Activated naive CD8-positive, alpha-beta T cell treated with anti-CD3 and anti-CD28 coated beads, Interleukin-2, amount 50 U/mL, for 24 hours (primary cell): ENCODE data around the gene VSTM4.

Source experiments
- ATAC-seq: fragments of 150-1000 bp; cut with Tn5 transposase; one replicate; pipeline ENCODE4 v1.10.0; 2021
- DNase-seq: peaks from one replicate; pipeline ENCODE4 v3.0.0; 2021
- H3K27ac Mint-ChIP-seq: one replicate; pipeline ENCODE4 v1.8.0; 2021; ENCODE audit warnings: mild to moderate bottlenecking, mixed read lengths
- H3K27me3 Mint-ChIP-seq: one replicate; pipeline ENCODE4 v1.8.0; 2021; ENCODE audit warnings: mixed read lengths
- H3K36me3 Mint-ChIP-seq: one replicate; pipeline ENCODE4 v1.8.0; 2021; ENCODE audit warnings: low read depth, mixed read lengths
- H3K4me1 Mint-ChIP-seq: one replicate; pipeline ENCODE4 v1.8.0; 2021; ENCODE audit warnings: mixed read lengths
- H3K4me3 Mint-ChIP-seq: one replicate; pipeline ENCODE4 v1.8.0; 2021; ENCODE audit warnings: mild to moderate bottlenecking, moderate library complexity, mixed read lengths
- H3K9me3 Mint-ChIP-seq: one replicate; pipeline ENCODE4 v1.8.0; 2021; ENCODE audit warnings: mixed read lengths

VSTM4 gene

DNA sequence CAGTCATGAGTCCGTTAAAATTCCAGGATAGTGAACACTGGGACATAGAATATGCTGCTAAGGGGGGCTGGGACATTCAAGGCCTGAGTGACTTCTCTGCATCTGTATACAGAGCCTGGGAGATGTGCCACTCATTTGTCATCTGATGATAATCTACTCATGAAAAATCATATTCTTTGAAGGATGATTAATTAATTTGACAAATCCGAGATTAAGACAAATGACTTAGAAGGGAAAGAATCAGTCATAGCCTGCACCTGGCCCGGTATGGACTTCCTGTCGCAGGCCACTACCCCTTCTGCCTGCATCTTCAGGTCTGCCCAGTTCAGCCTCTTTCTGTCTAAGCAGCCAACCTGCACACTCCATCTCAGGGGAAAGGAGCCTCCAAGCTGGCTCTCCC is 37.3 kb upstream of the VSTM4 start:
- no peak overlapping the region for H3K27ac Mint-ChIP-seq
- DNase-seq: no peak
- no peaks in the 10 kb centered on the region for H3K36me3 Mint-ChIP-seq
- H3K4me3 Mint-ChIP-seq: no peak overlapping the region
- peaks cover 6% of the 10 kb centered on the region for H3K9me3 Mint-ChIP-seq
- ATAC-seq: no peak
- peaks cover 1% of the 10 kb centered on the region for H3K27me3 Mint-ChIP-seq
- H3K4me1 Mint-ChIP-seq: peaks cover 4% of the 10 kb centered on the region

DNA sequence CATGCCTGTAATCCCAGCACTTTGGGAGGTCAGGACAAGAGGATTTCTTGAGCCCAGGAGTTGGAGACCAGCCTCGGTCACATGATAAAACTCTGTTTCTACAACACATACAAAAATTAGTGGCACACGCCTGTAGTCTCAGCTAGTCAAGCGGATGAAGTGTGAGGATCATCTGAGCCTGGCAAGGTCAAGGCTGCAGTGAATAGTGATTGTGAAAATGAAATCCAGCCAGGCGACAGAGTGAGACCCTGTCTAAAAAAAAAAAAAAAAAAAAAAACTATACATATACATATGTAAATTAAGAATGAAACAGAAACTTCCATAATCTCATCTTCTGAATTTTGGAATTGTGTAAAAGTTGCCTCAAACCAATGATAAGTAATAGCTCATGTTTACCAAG is 36.7 kb upstream of the VSTM4 start:
- H3K27ac Mint-ChIP-seq: no peak overlapping the region
- peaks cover 2% of the 10 kb centered on the region for H3K4me1 Mint-ChIP-seq

DNA sequence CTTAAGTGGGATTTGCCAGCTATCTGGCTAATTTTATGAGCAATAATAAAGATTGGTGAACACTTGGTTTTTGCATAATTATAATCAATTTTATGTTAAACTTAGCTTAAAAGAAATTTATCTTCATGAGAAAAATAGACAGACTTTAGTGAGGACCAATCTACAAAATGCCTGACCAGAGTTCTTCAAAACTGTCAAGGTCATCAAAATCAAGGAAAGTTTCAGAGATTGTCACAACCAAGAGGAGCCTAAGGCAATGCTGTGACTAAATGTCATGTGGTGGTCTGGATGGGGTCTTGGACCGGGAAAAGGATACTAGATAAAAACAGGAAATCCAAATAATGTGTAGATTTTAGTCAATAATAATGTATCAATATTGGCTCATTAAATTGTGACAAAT is 36.2 kb upstream of the VSTM4 start:
- peaks cover 1% of the 10 kb centered on the region for H3K27me3 Mint-ChIP-seq
- no peak overlapping the region for H3K27ac Mint-ChIP-seq
- H3K4me1 Mint-ChIP-seq: no peaks in the 10 kb centered on the region
- ATAC-seq (no peak), DNase-seq (no peak)
- H3K36me3 Mint-ChIP-seq: no peaks in the 10 kb centered on the region
- H3K9me3 Mint-ChIP-seq: peaks cover 6% of the 10 kb centered on the region
- no peak overlapping the region for H3K4me3 Mint-ChIP-seq

More for the DNA sequence above, 36.7 kb upstream of the VSTM4 start:
- Mint-ChIP-seq H3K36me3 (no peaks in the 10 kb centered on the region), H3K9me3 (peaks cover 6% of the 10 kb centered on the region), H3K4me3 (no peak overlapping the region), H3K27me3 (peaks cover 1% of the 10 kb centered on the region)
- no peak for DNase-seq
- ATAC-seq: no peak

DNA sequence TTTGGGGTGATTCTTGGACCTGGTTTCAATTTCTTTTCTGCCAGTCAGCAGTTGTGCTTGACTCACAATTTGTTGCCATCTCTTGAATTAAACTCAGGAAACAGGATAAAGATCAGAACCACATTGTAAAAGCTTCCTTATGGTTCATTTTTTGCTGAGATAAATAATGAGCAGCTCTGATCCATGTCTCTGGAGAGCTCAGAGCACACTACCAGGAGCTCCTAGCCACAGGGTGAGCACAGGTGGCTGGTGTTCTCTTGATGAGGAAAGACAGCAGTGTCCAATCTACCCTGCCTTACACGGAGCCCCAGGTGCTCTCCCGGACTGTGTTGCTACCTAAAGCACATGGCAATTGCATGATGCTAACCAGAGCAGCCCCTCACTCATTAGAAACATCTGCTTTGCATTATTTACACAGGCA is 35.7 kb upstream of the VSTM4 start:
- H3K36me3 Mint-ChIP-seq: no peaks in the 10 kb centered on the region
- no peaks in the 10 kb centered on the region for H3K4me1 Mint-ChIP-seq
- H3K27me3 Mint-ChIP-seq: peaks cover 1% of the 10 kb centered on the region
- H3K9me3 Mint-ChIP-seq: peaks cover 6% of the 10 kb centered on the region
- DNase-seq: no peak
- ATAC-seq: no peak
- H3K4me3 Mint-ChIP-seq: no peak overlapping the region
- no peak overlapping the region for H3K27ac Mint-ChIP-seq

DNA sequence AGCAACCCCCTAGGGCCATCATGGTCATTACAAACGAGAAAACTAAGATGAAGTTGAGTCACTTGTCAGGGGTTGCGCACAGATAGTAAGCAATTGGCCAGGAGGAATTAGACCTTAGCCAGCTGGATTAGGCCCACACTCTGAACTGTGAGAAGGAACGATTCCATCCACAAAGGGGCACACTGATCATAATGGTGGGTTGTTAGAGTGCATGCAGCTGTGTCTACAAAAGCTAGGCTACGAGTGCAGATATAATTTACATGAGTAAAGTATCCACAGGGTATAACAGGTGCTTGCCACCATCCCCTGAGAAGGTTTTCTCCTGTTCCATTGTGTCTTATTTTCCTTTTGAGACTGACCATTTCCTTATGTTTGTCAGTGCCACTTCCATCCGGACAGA is 35.1 kb upstream of the VSTM4 start:
- Mint-ChIP-seq H3K27ac (no peak overlapping the region), H3K4me1 (no peaks in the 10 kb centered on the region), H3K36me3 (no peaks in the 10 kb centered on the region), H3K27me3 (peaks cover 1% of the 10 kb centered on the region), H3K9me3 (peaks cover 6% of the 10 kb centered on the region), H3K4me3 (no peak overlapping the region)
- ATAC-seq (no peak), DNase-seq (no peak)

DNA sequence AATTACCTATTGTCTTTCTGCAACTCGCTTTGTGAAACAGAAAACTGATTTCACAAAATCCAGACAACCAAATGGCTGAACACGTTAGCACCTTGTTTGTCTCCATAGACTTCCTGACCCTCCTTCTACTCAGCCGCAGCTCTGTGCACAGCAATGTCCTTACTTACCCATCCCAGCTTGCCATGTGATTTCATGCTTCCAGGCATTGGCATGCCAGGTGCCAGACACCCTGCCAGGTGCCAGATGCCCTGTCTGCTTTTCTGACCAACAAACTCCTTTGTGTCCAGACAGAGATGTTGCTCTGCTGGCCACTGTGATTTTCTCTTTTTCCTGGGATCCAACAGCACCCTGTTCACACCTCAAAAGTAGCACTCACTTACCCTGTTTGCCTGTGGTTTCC is 34.6 kb upstream of the VSTM4 start:
- H3K27me3 Mint-ChIP-seq: peaks cover 1% of the 10 kb centered on the region
- no peaks in the 10 kb centered on the region for H3K4me1 Mint-ChIP-seq
- H3K27ac Mint-ChIP-seq: no peak overlapping the region
- peaks cover 6% of the 10 kb centered on the region for H3K9me3 Mint-ChIP-seq
- no peaks in the 10 kb centered on the region for H3K36me3 Mint-ChIP-seq
- DNase-seq (no peak), ATAC-seq (no peak)
- H3K4me3 Mint-ChIP-seq: no peak overlapping the region

DNA sequence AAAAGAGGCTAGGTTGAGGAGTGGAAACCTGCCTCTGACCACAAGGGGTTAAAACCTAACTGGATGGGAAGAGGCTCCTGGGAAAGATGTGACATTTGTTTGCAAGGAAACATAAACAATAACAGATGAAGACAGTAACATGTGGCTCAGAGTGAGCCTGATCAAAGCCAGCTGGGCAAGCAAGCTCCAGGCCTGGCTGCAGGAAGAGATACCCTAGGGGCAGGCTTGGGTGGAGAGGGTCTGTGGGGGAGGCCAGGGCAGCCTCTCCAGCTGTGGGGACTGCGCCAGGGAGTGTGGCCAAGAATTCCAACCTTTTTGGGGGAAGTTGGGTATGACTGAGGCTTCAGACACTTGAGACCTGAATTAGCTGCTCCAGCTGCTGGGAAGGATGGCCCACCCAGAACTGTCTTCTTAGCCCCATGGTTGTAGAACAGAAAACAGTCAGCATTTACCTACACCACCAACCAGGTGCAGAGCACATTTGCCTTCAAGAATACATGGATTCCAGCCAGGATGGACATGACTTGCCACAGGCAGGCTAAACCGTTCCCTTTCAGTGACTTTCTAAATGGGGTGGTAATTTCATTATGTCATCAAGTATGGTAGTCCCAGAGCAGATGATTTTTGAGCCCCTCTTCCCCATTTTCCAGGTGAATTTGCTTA is 28.9 kb upstream of the VSTM4 start:
- peaks cover 6% of the 10 kb centered on the region for H3K27me3 Mint-ChIP-seq
- H3K9me3 Mint-ChIP-seq: peaks cover 6% of the 10 kb centered on the region
- no peaks in the 10 kb centered on the region for H3K36me3 Mint-ChIP-seq
- ATAC-seq: no peak
- H3K27ac Mint-ChIP-seq: no peak overlapping the region
- no peak for DNase-seq
- H3K4me1 Mint-ChIP-seq: no peaks in the 10 kb centered on the region
- no peak overlapping the region for H3K4me3 Mint-ChIP-seq

DNA sequence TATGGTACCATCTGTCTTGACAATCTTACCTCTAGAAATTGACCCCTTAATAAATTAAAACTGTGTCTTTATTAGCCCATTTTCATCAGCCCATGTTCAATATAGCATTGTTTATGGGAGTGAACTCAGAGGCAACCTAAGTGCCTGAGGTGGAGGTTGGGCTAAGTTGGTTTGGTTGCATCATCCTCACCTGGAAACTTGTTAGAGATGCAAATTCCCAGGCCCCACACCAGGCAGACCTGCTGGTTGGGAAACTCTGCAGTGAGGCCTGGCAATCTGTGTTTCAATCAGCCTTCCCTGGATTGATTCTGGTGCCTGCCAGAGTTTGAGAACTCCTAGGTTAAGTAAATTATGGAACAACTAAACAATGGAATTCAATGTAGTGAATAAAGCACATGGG is 27.9 kb upstream of the VSTM4 start:
- peaks cover 4% of the 10 kb centered on the region for H3K27me3 Mint-ChIP-seq
- no peak overlapping the region for H3K27ac Mint-ChIP-seq
- H3K4me1 Mint-ChIP-seq: no peaks in the 10 kb centered on the region
- H3K9me3 Mint-ChIP-seq: peaks cover 3% of the 10 kb centered on the region
- DNase-seq (no peak), ATAC-seq (no peak)
- no peak overlapping the region for H3K4me3 Mint-ChIP-seq
- no peaks in the 10 kb centered on the region for H3K36me3 Mint-ChIP-seq

DNA sequence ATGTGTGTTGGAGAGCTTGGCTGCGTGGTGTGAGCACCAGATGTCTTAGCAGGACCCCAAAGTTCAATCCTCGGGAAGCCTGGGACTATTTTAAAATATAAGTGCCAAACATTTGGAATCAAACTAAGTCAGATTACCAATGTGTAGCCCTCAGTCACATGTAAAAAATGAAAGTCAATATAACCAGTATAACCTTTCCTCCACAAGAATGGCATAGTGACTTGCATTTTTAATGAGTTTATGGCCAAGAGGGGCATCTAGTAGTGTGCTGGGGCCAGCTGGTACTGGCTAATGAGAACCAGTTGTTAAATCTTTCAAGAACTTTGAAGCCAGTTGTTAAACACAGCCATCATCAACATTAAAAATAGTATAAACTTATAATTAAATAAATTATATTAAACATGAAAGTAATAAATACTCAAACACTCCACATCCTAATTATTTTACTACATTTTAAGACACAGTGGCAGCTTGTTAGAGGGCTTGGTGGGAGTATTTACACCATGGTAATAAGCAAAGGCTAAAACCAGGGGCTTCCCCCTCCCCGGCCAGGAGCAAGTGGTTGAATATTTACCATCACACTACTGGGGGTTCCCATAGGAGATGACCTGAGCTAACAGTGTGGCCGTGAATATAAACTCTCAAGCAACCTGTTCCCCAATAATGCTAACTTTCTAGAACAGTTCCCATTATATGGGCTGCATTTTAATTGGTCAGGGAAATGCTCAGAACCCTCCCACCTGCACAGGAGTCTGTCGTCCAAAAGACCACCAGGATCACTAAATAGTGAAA is 26.4 kb upstream of the VSTM4 start:
- DNase-seq: no peak
- H3K27ac Mint-ChIP-seq: no peak overlapping the region
- no peaks in the 10 kb centered on the region for H3K36me3 Mint-ChIP-seq
- H3K4me3 Mint-ChIP-seq: no peak overlapping the region
- H3K4me1 Mint-ChIP-seq: no peaks in the 10 kb centered on the region
- H3K9me3 Mint-ChIP-seq: no peaks in the 10 kb centered on the region
- ATAC-seq: no peak
- H3K27me3 Mint-ChIP-seq: peaks cover 4% of the 10 kb centered on the region

DNA sequence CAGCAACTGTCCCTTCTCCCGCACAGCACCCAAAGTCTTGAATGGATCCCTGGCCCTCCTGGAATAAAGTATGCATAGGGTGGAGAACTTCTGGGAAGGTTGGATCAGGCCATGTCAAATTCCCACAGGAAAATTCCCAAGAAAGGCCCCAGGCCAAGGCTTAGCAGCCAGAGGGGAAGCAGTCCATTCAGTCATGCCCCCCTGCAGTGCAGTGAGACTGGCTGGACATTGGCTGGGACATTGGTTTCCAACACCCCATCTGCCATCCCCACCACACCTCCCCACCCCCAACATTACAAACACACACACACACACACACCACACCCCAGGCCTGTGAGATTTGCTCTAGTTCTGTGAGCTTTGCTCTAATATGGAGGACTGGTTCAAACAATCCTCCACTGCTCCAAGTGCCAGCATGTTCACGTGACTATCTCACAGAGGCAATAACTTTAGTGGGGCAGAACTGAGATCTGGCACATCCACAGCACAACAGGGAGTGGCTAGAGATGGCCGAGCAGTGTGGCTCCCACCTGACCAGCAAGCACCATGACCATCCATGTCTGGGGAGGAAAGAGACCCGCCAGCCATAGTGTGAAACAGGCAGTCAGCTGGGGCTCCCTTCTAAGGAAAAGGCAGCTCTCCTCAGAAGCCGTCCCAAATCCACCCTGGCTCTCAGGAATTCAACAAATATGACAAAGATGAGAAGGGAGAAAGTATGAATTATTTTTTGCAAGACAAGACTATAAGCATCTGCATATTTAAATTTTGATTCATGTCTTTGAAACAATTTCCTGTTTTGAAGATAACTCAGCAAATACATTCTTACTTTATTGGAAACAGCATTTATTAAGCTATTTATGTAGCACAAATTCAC is 25.2 kb upstream of the VSTM4 start:
- ATAC-seq: no peak
- Mint-ChIP-seq H3K4me3 (no peak overlapping the region), H3K4me1 (peaks cover 2% of the 10 kb centered on the region), H3K9me3 (no peaks in the 10 kb centered on the region), H3K36me3 (no peaks in the 10 kb centered on the region), H3K27me3 (peaks cover 7% of the 10 kb centered on the region), H3K27ac (no peak overlapping the region)
- no peak for DNase-seq

DNA sequence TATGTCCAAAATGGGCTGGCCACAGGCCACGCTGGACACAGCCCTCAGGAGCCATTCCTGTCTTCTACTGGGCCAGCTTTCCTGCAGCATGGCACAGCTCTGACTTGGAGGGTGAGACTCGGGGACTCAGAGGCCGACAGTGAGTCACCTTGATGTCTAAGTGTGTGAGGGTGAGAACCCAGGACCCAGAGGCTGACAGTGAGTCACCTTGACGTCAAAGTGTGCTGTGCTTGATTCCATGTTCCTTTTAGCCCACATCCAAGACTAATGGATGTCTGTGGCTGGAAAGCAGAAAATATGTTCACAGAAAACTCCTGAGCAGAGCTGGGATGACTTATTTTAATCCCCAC is 24.5 kb upstream of the VSTM4 start:
- ATAC-seq (no peak), DNase-seq (no peak)
- Mint-ChIP-seq H3K9me3 (no peaks in the 10 kb centered on the region), H3K36me3 (no peaks in the 10 kb centered on the region), H3K4me3 (no peak overlapping the region), H3K4me1 (peaks cover 4% of the 10 kb centered on the region), H3K27ac (no peak overlapping the region), H3K27me3 (peaks cover 7% of the 10 kb centered on the region)

DNA sequence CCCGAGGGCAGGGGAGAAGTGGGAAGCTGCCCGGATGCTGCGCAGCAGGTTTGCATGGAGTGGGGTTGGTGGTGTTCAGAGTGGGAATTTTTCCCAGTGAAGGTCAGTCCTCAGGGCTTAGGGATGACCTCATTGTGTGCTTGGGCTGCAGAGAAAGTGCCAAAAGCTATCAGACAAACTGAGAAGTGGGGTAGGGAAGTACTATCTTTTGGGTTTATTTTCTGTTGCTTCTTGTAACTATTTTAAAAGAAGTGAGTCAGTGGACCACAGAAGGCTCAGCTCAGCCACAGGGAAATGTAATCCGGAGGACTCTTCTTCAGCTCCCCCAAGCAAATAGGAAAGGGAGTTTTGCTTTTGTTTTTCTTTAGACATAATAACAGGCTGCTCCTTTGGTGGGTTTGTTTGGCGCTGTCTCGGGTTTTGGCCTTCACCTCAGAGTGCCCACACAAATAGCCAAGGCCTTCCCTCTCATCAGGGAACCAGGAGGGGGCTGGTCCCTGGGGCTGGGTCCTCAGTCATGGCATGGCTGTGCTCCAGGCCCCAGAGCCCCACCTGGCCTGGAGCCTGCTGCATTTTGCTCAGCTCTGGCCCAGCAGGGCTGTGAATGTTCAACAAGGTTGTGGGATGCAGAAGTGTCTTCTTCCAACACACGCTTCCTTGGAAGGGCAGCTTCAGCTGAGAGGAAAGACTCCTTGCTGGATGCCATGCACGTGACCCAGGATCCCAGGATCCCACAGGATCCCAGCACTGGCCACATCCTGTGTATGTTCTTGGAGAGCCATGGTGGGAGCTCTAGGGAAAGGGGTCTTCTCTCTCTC is 23.9 kb upstream of the VSTM4 start:
- no peaks in the 10 kb centered on the region for H3K9me3 Mint-ChIP-seq
- ATAC-seq (no peak), DNase-seq (no peak)
- no peak overlapping the region for H3K27ac Mint-ChIP-seq
- peaks cover 4% of the 10 kb centered on the region for H3K4me1 Mint-ChIP-seq
- peaks cover 7% of the 10 kb centered on the region for H3K27me3 Mint-ChIP-seq
- H3K36me3 Mint-ChIP-seq: no peaks in the 10 kb centered on the region
- H3K4me3 Mint-ChIP-seq: no peak overlapping the region

DNA sequence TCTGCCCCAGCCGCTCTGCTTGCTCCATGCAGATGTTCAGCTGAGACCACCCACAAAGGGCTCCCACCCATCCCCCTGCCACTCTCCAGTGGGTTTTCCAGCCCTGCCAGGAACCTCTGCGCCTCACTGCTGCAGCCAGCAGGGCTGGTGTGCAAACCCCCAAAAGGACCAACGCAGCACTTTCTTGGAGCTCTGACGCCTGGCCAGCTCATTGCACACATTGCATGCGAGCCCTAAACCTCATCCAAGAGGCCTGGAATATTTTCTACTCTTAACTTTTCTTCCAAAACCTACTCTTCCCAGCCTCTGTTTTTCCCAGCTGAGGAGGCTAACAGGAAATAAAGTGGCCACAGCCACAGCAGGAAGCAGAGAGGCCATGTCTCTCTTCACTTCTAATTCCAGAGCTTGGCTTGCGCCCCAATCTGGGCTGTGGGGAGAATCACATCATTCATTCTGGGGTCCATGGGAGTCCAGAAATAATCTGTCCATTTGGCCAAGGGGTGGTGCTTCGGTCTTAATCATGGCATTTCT is 23.1 kb upstream of the VSTM4 start:
- DNase-seq: no peak
- Mint-ChIP-seq H3K36me3 (no peaks in the 10 kb centered on the region), H3K27me3 (peaks cover 7% of the 10 kb centered on the region), H3K4me1 (peaks cover 4% of the 10 kb centered on the region), H3K9me3 (no peaks in the 10 kb centered on the region), H3K27ac (no peak overlapping the region), H3K4me3 (no peak overlapping the region)
- no peak for ATAC-seq

DNA sequence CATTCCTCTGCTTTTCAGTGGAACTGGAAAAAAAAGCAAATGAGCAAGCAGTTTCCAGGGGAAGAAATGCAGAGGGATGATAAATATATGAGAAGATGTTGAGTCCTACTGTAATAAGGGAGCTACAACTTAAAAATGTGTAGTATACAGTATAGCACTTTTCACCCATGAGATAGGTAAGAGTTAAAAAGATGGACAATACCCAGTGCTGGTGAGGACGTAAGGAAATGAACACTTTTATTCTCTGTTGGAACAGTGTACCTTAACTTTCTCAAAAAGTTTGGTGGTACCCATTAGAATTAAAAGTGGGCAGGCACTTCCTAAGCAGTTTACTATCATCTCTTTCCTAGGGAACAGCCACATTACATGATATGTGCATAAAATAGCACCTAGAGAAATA is 21.2 kb upstream of the VSTM4 start:
- Mint-ChIP-seq H3K9me3 (no peaks in the 10 kb centered on the region), H3K4me1 (peaks cover 4% of the 10 kb centered on the region), H3K27me3 (peaks cover 4% of the 10 kb centered on the region), H3K27ac (no peak overlapping the region), H3K36me3 (no peaks in the 10 kb centered on the region), H3K4me3 (no peak overlapping the region)
- ATAC-seq: no peak
- no peak for DNase-seq
